ENCODE data around the gene KMT2C. TPM values are rescaled to one million over a fixed set of nuclear protein-coding genes. Genes with fewer than 3 reads are reported as not detected.

KMT2C gene
- total and polyA plus RNA-seq, 2 of the 13 experiments (the other 11 are each of a cell fraction or from before 2014, with no cell fraction given) = 7.1 to 14.4 TPM

GRCh38 chr7:152464312-152465118, 28.7 kb upstream of the KMT2C start (continued):
- TF ChIP-seq ZBTB34 (CRISPR knock-in tag; IDR thresholded peaks at IDR 0.05) (no peak), ZBTB38 (CRISPR knock-in tag; IDR thresholded peaks at IDR 0.05) (peak; percentile 3), ADNP (CRISPR knock-in tag; IDR thresholded peaks at IDR 0.05) (no peak), GPBP1L1 (CRISPR knock-in tag; IDR thresholded peaks at IDR 0.05) (no peak), ZMYM3 (CRISPR knock-in tag; IDR thresholded peaks at IDR 0.05) (no peak), ZNF264 (CRISPR knock-in tag; IDR thresholded peaks at IDR 0.05) (peak; percentile 48; the same call in 1 of the 2 replicates), RFX3 (CRISPR knock-in tag; IDR thresholded peaks at IDR 0.05) (no peak), MTERF4 (CRISPR knock-in tag; IDR thresholded peaks at IDR 0.05) (no peak; the same call in 1 of the 2 replicates), ZFX (CRISPR knock-in tag; IDR thresholded peaks at IDR 0.05; ENCODE audit: low read depth) (peak; percentile 67), FOXA3 (CRISPR knock-in tag; IDR thresholded peaks at IDR 0.05) (no peak), ZNF235 (CRISPR knock-in tag; IDR thresholded peaks at IDR 0.05; ENCODE audit: borderline replicate concordance) (0 out of 2 replicates have a peak, but pooled peaks have one; percentile 63), ZNF850 (CRISPR knock-in tag; conservative IDR thresholded peaks at IDR 0.05) (no peak), ZNF383 (CRISPR knock-in tag; IDR thresholded peaks at IDR 0.05; ENCODE audit: borderline replicate concordance) (no peak), ZC3H4 (CRISPR knock-in tag; IDR thresholded peaks at IDR 0.05; ENCODE audit: borderline replicate concordance) (no peak), ZHX2 (IDR thresholded peaks at IDR 0.05; ENCODE audit: low read depth) (peak; percentile 57; the same call in 1 of the 2 replicates), ZHX2 (CRISPR knock-in tag; IDR thresholded peaks at IDR 0.05; ENCODE audit: borderline replicate concordance) (peak; percentile 60; the same call in 1 of the 2 replicates), NRL (CRISPR knock-in tag; IDR thresholded peaks at IDR 0.05; ENCODE audit: borderline replicate concordance) (peak; percentile 49)
